ENCODE results near the gene CA10. TPM values are rescaled to one million over a fixed set of nuclear protein-coding genes. Genes with fewer than 3 reads are reported as not detected.

Gene CA10
- total and polyA plus RNA-seq, 4 donors, result 30.0 to 130 (median 99.2) TPM

DNA sequence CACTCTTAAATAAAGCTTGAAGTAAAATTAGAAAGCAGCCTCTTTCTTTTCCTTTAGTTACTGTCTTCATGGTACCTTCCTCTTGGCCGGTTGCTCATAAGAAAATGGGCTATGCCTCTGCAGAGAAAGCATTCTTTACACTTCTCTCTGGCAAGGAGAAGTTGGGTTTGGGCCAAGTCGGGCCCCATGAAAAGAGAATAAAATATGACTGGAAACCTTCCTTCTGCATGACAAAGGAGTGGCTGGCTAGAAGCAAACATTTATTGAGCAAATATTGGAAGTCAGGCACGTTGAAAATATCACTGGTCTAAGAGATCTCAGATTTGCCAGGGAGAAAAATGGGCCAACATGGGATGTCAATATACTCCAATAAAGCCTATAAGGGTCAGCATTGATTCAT is 126.1 kb downstream of the CA10 start:
- Histone ChIP-seq H3K27me3 (ENCODE audit: control insufficient read depth, insufficient read depth, low read length) (no peaks in the 10 kb centered on the region), H3K4me3 (ENCODE audit: low read depth, low read length) (no peak overlapping the region), H3K4me1 (ENCODE audit: control insufficient read depth, insufficient read depth, low read length) (no peaks in the 10 kb centered on the region), H3K27ac (ENCODE audit: low read depth, low read length) (no peak overlapping the region), H3K9me3 (ENCODE audit: control insufficient read depth, insufficient read depth, low read length) (no peaks in the 10 kb centered on the region), H3K36me3 (ENCODE audit: control insufficient read depth, insufficient read depth, low read length) (no peaks in the 10 kb centered on the region)
- DNase-seq (ENCODE audit: low read depth in 4 of 6, low spot score in 6 of 6), result no peak
- WGBS (ENCODE audit: insufficient coverage), result 61% methylated on average over 2 of the region's 3 CpGs

DNA sequence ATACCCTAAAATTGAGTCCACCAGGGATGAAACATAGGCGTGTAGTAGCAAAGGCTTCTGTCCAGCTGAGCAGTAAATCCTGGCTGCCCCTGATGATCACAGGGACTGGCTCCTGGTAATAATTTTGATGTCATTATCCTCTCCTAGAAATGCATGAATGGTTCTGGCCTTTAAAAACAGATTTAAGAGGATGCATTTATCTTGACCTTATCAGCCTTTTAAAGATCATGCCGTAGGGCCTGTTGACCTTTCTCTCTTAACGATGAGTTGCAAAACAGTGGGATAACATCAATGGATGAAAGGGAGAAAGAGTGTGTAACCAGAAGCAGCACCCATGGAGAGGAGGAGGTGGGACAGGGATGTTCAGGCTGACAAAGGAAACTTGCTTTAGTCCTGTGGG is 128.5 kb downstream of the CA10 start:
- no peaks in the 10 kb centered on the region for H3K9me3 ChIP-seq (ENCODE audit: control insufficient read depth, insufficient read depth, low read length)
- H3K27me3 ChIP-seq (ENCODE audit: control insufficient read depth, insufficient read depth, low read length), result no peaks in the 10 kb centered on the region
- H3K4me3 ChIP-seq (ENCODE audit: low read depth, low read length), result no peak overlapping the region
- WGBS (ENCODE audit: insufficient coverage), result 100% methylated on average over 1 of the region's 3 CpGs
- DNase-seq (ENCODE audit: low read depth in 4 of 6, low spot score in 6 of 6), result no peak
- no peaks in the 10 kb centered on the region for H3K36me3 ChIP-seq (ENCODE audit: control insufficient read depth, insufficient read depth, low read length)
- H3K27ac ChIP-seq (ENCODE audit: low read depth, low read length), result no peak overlapping the region
- no peaks in the 10 kb centered on the region for H3K4me1 ChIP-seq (ENCODE audit: control insufficient read depth, insufficient read depth, low read length)

DNA sequence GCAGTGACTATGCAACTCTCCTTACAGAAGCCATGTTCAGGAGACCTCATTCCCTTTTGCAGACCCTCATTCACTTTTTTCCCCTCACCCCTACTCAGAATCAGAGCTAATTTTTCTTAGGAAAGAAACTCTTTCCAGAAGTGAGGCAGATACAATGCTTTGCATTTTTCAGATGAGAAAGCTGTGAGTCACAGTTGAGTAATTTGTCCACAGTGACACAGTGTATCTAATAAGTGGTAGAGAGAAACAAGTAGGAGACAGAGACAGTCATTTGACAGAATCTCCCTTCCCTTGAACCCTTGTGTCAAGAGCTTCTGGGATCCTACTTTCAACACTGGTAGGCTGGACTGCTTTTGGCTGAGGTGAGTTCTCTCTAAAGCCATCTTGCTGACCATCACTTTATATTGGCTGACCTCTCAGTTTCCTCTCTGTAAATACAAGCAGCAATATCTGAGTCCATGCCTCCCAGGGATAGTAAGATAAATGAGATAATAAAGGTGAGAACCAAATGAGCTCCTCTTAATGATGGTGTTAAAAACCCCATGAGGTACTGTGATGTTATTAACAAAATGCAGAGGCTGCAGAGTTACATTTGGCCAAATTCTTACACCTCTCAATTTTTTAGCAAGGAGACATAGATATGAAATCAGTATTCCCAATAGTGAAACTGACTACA is 130.8 kb downstream of the CA10 start:
- Histone ChIP-seq H3K4me1 (ENCODE audit: control insufficient read depth, insufficient read depth, low read length) (no peaks in the 10 kb centered on the region), H3K36me3 (ENCODE audit: control insufficient read depth, insufficient read depth, low read length) (no peaks in the 10 kb centered on the region), H3K4me3 (ENCODE audit: low read depth, low read length) (no peak overlapping the region), H3K9me3 (ENCODE audit: control insufficient read depth, insufficient read depth, low read length) (no peaks in the 10 kb centered on the region), H3K27me3 (ENCODE audit: control insufficient read depth, insufficient read depth, low read length) (no peaks in the 10 kb centered on the region), H3K27ac (ENCODE audit: low read depth, low read length) (no peak overlapping the region)
- peak in 1 of 6 donors; percentile 71 for DNase-seq (ENCODE audit: low read depth in 4 of 6, low spot score in 6 of 6)

DNA sequence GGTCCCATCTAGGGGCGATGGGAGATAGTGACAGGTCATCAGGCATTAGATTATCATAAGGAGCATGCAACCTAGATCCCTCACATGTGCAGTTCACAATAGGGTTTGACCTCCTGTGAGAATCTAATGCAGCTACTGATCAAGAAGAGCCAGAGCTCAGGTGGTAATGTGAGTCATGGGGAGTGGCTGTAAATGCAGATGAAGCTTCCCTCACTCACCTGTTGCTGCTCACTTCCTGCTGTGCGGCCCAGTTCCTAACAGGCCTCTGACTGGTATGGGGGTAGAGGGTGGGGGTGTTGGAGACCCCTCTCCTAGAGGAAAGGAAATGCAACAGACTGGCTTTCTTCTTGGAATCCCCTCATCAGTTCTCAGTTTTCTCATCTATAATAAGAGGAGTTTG is 131.4 kb downstream of the CA10 start:
- Histone ChIP-seq H3K4me1 (ENCODE audit: control insufficient read depth, insufficient read depth, low read length) (no peaks in the 10 kb centered on the region), H3K9me3 (ENCODE audit: control insufficient read depth, insufficient read depth, low read length) (no peaks in the 10 kb centered on the region), H3K4me3 (ENCODE audit: low read depth, low read length) (no peak overlapping the region), H3K27ac (ENCODE audit: low read depth, low read length) (no peak overlapping the region), H3K27me3 (ENCODE audit: control insufficient read depth, insufficient read depth, low read length) (no peaks in the 10 kb centered on the region), H3K36me3 (ENCODE audit: control insufficient read depth, insufficient read depth, low read length) (no peaks in the 10 kb centered on the region)
- DNase-seq (ENCODE audit: low read depth in 4 of 6, low spot score in 6 of 6), result no peak
- WGBS (ENCODE audit: insufficient coverage), result no CpG with 5 or more reads among the region's 2 CpGs

DNA sequence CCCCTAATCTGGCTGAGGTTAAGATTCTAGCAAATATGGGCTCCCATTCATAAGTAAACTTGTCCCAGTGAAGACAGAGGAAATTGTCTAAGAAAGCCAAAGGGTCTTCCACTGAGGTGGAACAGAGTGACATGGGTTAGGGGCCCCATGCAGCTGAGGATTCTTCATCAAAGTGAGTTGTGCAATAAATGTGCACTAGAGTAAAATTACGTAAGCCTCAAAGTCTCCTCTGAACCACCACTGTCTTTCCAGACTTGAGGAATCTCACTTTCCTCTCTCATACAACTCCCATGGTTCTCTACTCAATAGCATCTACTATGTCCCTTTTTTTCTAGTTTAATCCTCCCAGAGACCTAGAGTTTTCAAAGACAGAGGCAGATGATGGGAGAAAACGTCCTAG is 132.4 kb downstream of the CA10 start:
- Histone ChIP-seq H3K27ac (ENCODE audit: low read depth, low read length) (no peak overlapping the region), H3K4me1 (ENCODE audit: control insufficient read depth, insufficient read depth, low read length) (no peaks in the 10 kb centered on the region), H3K36me3 (ENCODE audit: control insufficient read depth, insufficient read depth, low read length) (no peaks in the 10 kb centered on the region), H3K4me3 (ENCODE audit: low read depth, low read length) (no peak overlapping the region), H3K9me3 (ENCODE audit: control insufficient read depth, insufficient read depth, low read length) (no peaks in the 10 kb centered on the region), H3K27me3 (ENCODE audit: control insufficient read depth, insufficient read depth, low read length) (no peaks in the 10 kb centered on the region)
- no peak for DNase-seq (ENCODE audit: low read depth in 4 of 6, low spot score in 6 of 6)
- WGBS (ENCODE audit: insufficient coverage), result 60% methylated on average over 1 of the region's 2 CpGs

DNA sequence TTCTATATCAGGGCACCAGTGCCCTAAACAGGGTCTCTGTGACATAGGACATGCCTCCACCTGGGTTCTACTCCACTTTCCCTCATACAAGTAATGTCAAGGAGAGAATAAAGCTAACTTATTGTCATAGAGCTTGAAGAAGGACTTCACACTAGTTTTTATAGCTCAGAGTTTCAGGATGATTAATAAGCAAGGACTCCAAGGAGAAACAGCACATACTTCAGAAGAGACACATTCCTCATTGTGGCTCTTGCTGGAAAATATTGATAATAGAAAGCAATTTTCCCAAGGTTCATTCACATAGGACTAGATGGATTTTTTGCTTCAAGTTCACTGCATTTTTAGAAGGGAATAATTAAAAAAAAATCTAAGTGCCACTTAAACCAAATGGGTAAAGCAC is 133.3 kb downstream of the CA10 start:
- H3K9me3 ChIP-seq (ENCODE audit: control insufficient read depth, insufficient read depth, low read length), result no peaks in the 10 kb centered on the region
- H3K27me3 ChIP-seq (ENCODE audit: control insufficient read depth, insufficient read depth, low read length), result no peaks in the 10 kb centered on the region
- no peak overlapping the region for H3K27ac ChIP-seq (ENCODE audit: low read depth, low read length)
- H3K4me3 ChIP-seq (ENCODE audit: low read depth, low read length), result no peak overlapping the region
- no peaks in the 10 kb centered on the region for H3K36me3 ChIP-seq (ENCODE audit: control insufficient read depth, insufficient read depth, low read length)
- DNase-seq (ENCODE audit: low read depth in 4 of 6, low spot score in 6 of 6), result no peak
- H3K4me1 ChIP-seq (ENCODE audit: control insufficient read depth, insufficient read depth, low read length), result no peaks in the 10 kb centered on the region

DNA sequence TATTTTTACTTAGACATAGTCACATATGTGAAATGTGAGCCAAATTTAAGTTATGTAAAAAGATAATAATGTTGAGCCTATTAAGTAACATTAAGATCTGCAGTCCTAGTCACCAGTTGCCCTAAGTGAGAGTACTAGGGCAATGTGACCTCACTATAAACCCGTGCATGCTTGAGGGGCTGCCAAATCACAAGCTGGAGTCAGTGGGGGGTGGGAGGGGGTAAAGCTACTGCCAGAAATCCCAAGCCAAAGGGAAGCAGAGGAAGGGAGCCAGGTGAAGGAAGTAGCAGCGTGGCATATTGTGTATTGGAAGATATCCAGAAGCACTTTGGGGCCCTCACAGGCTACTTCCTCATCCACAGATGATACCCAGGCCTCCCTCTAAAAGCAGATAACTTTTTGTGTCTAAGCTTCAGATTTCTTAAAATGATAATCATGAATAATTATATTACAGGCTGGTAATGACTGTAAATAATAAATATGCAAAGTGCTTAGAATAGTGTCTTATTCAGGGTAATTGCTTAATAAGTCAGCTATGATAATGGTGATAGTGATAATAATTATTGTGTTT is 134.1 kb downstream of the CA10 start:
- Histone ChIP-seq H3K9me3 (ENCODE audit: control insufficient read depth, insufficient read depth, low read length) (no peaks in the 10 kb centered on the region), H3K27me3 (ENCODE audit: control insufficient read depth, insufficient read depth, low read length) (no peaks in the 10 kb centered on the region), H3K36me3 (ENCODE audit: control insufficient read depth, insufficient read depth, low read length) (no peaks in the 10 kb centered on the region), H3K4me1 (ENCODE audit: control insufficient read depth, insufficient read depth, low read length) (no peaks in the 10 kb centered on the region), H3K27ac (ENCODE audit: low read depth, low read length) (no peak overlapping the region), H3K4me3 (ENCODE audit: low read depth, low read length) (no peak overlapping the region)
- peak in 2 of 6 donors; percentile 47 to 51 for DNase-seq (ENCODE audit: low read depth in 4 of 6, low spot score in 6 of 6)
- no CpG with 5 or more reads among the region's 2 CpGs for WGBS (ENCODE audit: insufficient coverage)

DNA sequence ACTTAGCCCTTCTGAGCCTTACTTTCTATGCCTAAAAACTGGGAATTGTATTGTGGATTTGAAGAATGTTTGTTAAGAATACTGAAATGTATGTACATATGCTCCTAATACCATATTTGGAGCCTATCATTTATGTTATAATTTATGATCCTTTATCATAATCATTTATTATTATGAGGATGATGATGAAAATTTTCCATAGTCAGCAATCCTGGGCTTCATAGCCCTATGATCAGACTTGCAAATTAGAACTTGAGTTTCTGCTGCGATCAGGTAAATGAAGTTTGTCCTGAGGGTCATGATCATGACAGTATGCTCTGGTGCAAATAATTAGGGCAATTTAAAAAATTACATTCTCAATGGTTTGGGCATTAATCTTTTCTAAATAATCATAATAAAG is 147.4 kb downstream of the CA10 start:
- no peak overlapping the region for H3K4me3 ChIP-seq (ENCODE audit: low read depth, low read length)
- no peaks in the 10 kb centered on the region for H3K4me1 ChIP-seq (ENCODE audit: control insufficient read depth, insufficient read depth, low read length)
- WGBS (ENCODE audit: insufficient coverage), result no CpG with 5 or more reads among the region's 1 CpG
- no peak for DNase-seq (ENCODE audit: low read depth in 4 of 6, low spot score in 6 of 6)
- no peaks in the 10 kb centered on the region for H3K36me3 ChIP-seq (ENCODE audit: control insufficient read depth, insufficient read depth, low read length)
- H3K27me3 ChIP-seq (ENCODE audit: control insufficient read depth, insufficient read depth, low read length), result no peaks in the 10 kb centered on the region
- H3K27ac ChIP-seq (ENCODE audit: low read depth, low read length), result no peak overlapping the region
- no peaks in the 10 kb centered on the region for H3K9me3 ChIP-seq (ENCODE audit: control insufficient read depth, insufficient read depth, low read length)

DNA sequence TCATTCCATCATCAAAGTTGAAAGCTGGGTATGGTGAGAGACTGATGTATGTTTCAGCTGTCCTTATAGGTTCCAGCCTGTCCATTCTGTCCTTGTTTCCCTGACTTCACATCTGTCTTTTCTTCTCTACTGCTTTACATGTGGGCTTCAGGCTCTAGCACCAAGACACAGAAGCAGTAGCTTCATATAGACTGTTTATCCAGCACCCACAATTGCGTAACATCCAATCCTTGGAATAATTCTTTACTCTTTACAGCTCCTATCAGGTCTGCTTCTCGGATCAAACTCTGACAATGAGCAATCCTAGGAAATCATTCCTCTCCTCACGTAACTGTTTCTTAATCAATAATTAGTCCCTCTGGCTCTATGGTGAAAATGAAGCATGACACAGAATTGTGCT is 158.9 kb downstream of the CA10 start:
- Histone ChIP-seq H3K36me3 (ENCODE audit: control insufficient read depth, insufficient read depth, low read length) (no peaks in the 10 kb centered on the region), H3K4me1 (ENCODE audit: control insufficient read depth, insufficient read depth, low read length) (no peaks in the 10 kb centered on the region), H3K27me3 (ENCODE audit: control insufficient read depth, insufficient read depth, low read length) (no peaks in the 10 kb centered on the region), H3K27ac (ENCODE audit: low read depth, low read length) (no peak overlapping the region), H3K9me3 (ENCODE audit: control insufficient read depth, insufficient read depth, low read length) (no peaks in the 10 kb centered on the region), H3K4me3 (ENCODE audit: low read depth, low read length) (no peak overlapping the region)
- 100% methylated on average over 1 of the region's 3 CpGs for WGBS (ENCODE audit: insufficient coverage)
- no peak for DNase-seq (ENCODE audit: low read depth in 4 of 6, low spot score in 6 of 6)

DNA sequence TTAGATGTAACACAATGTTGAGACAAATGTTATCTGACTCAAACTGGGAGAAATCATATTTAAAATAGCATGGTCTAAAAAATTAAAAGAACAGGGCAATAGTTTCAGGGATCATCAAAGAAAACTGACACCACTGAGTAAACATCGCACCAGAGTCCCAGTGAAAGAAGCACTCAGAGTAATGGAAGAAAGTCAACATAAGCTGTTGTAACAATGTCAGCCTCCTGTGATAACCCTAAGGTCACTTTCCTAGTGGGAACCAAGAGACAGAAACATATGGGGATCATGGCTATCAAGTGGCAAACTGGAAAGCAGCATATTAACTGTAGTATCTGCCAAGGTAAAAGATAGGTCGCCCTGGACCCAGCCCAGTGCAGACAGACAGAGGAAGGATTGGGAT is 160.8 kb downstream of the CA10 start:
- Histone ChIP-seq H3K27me3 (ENCODE audit: control insufficient read depth, insufficient read depth, low read length) (no peaks in the 10 kb centered on the region), H3K4me1 (ENCODE audit: control insufficient read depth, insufficient read depth, low read length) (no peaks in the 10 kb centered on the region), H3K9me3 (ENCODE audit: control insufficient read depth, insufficient read depth, low read length) (no peaks in the 10 kb centered on the region), H3K4me3 (ENCODE audit: low read depth, low read length) (no peak overlapping the region), H3K36me3 (ENCODE audit: control insufficient read depth, insufficient read depth, low read length) (no peaks in the 10 kb centered on the region), H3K27ac (ENCODE audit: low read depth, low read length) (no peak overlapping the region)
- no peak for DNase-seq (ENCODE audit: low read depth in 4 of 6, low spot score in 6 of 6)
- WGBS (ENCODE audit: insufficient coverage), result 100% methylated on average over 2 of the region's 2 CpGs
